Measurements from ENCODE around the gene PLEKHM2.

The PLEKHM2 gene

DNA sequence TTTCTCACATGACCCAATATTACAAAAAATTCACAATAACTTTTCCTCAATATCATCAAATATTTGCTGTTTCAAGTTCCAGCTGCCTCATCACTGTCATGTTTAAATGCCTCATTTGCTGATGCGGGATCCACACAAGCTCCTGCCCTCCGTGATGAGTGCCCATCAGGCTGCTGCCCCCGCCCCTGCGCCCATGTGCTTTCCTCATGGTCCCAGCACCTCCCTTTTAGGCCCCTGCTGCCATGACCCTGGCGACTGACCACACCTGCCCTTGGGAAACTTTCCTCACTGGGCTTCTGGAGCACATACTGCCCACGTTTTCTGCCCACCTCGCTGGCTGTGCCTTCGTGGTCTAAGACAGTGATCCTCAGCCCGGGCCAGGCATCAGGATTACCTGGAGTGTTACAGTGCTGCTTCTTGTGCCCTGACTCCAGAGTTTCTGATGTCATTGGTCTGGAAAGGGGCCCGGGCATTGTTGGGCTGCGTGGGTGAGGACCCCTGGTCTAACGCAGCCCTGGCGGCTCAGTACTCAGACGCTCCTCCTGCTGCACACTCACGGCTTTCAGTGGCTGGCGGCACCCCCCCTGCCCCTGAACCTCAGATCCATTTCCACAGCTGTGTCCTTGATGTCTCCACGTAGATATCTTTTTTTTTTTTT lies 20.5 kb downstream of the PLEKHM2 start:
- no peak for FAIRE-seq

DNA sequence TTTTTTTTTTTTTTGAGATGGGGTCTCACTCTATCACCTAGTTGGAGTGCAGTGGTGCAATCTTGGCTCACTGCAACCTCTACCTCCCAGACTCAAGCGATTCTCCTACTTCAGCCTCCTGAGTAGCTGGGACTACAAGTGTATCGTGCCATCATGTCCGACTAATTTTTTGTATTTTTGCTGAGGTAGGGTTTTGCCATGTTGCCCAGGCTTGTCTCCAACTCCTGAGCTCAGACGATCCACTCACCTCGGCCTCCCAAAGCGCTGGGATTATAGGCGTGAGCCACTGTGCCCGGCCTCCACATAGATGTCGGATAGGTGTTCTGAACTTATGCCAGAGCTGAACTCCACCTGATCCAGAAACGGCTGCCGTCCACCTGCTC lies 21.1 kb downstream of the PLEKHM2 start:
- FAIRE-seq: no peak

- FAIRE-seq: no peak
Observed at GRCh38 chr1:15706751-15707150, 22.6 kb downstream of the PLEKHM2 start.

DNA sequence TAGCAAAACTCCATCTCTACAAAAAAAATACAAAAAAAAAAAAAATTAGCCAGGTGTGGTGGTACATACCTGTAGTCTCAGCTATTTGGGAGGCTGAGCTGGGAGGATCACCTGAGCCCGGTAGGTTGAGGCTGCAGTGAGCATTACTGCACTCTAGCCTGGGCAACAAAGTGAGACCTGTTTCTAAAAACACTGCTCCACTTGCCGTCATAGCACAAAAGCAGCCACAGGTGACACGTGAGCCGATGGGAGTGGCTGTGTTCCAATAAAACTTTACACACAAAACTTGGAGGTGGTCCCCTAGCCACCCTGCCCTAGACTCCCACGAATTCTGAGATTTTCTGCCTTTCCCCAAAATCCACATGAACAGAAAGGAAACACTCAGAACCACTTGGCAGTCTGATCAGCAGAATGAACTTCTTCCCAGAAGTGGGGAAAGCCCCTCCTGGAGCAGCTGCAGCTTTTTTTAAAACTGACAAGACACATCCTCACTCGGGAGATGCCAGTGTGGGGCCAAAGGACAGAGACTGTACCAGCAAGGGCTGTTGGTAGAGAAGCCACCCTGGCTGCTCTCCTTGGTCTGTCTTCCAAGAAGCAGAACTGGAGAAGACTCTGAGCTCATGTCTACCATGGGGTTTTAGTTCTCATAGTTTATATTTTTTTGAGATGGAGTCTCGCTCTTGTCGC lies 23.3 kb downstream of the PLEKHM2 start:
- FAIRE-seq: no peak

DNA sequence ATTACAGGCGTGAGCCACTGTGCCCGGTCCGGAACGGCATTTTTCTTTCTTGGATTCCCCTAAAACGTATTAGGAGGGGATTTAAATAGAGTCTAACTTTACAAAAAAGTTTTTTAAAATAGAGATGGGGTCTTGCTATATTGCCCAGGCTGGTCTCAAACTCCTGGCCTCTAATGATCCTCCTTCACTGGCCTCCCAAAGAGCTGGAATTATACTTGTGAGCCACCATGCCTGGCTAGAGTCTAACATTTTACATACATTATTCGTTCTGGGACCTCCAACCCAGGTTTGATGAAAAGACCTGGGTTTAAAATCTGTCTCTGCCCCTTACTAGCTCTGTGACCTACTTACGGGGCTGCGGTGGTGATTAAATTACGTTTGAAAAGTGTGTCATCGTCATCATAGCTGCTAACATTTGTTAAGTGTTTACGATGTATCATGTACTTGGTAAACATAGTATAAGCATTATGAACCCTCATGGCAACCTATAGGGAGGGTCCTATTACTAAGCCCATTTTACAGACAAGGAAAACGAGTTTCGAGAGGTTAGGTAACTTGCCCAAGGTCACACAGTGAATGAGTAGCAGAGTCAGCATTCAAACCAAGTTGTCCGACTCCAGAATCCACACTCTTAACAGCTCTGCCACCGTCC lies 24.5 kb downstream of the PLEKHM2 start:
- no peak for FAIRE-seq

DNA sequence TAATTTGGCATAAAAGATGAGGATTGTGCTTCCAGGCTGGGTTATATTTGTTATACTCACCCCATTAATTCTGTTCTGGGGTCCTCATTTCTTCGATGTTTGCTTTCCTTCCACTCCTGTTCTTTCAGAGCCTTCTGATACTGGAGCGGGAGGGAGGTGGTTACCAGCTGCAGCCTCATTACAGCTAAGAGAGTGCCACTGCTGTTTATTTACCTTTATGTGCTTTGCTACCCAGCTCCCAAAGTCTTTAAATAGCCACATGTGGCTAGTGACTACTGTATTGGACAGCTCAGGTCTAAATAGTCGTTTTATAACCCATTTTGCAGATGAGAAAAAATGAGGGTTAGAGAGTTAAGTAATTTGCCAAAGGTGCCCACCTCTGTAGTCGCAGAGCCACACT lies 25.1 kb downstream of the PLEKHM2 start:
- no peak for FAIRE-seq

DNA sequence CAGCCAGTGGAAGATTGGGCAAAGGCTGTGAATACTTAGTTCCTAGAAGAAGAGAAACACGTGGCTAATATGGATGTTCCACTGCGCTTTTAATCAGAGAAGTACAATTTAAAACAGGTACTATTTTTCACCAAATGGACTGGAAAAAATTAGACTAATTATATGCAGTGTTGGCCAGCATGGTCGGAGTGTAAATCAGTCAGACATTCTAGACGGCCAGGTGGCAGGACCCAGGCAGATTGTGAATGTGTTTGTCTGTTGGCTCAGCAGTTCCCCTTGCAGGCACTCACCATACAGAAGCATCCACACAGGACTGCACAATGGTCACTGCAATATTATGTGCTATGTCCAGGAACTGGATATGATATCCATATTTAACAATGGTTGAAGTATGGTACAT lies 28.0 kb downstream of the PLEKHM2 start:
- FAIRE-seq: no peak

DNA sequence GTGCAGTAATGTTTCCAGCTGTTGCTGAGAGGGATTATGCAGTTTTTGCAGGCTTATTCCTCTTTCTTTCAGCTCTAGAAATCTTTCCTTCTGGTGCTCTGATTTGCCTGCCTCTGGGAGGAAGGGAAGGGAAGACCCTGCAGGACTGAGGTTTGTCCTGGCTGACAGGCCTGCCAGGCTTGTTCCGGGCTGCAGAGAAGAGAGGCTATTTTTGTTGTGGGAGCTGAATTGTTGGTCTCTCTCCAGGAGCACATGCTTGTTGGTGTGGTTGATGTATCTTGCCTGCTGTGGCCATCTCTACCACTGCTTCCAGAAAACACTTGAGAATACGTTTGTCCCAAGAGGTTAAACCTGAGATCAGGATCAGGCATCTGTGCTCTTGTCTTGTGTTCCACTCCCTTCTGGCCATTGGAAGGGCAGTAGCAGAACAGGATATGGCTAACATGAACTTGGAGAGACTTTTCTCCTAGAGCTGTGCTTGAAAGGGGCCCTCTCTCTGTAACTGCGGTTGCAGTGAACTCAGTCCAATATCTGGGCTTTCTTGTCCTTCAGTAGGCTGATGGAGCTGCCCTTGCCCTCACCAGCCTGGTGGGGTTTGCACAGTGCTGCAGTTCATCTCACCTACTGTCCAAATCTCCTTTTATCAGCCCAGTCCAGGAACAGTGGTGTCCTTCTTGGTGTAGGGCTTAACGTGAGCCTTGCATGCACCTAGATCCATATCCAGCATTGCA lies 30.5 kb downstream of the PLEKHM2 start:
- FAIRE-seq: no peak

- FAIRE-seq: no peak
Observed at GRCh38 chr1:15717418-15718125, 33.5 kb downstream of the PLEKHM2 start.

DNA sequence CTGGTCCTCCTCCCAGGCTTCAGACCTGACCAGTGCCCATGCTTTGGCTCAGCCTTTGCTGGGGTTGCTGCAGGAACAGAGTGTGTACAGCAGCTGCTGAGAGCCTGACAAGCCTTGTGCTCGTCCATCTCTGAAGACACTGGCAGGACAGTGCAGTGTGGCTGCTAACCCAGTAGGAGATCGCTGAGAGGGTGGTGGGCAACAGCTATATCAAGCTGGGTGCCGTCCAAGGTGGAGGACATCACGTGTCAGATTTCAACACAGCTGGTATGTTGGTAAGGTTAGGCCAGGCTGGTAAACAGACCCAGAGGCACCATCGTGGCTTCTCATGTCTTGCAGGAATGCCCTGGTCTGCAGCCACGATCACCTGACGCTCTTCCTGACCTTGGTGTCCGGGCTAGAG lies 34.1 kb downstream of the PLEKHM2 start:
- FAIRE-seq: no peak

GRCh38 chr1:15719381-15720120 lies 35.4 kb downstream of the PLEKHM2 start:
- no peak for FAIRE-seq

DNA sequence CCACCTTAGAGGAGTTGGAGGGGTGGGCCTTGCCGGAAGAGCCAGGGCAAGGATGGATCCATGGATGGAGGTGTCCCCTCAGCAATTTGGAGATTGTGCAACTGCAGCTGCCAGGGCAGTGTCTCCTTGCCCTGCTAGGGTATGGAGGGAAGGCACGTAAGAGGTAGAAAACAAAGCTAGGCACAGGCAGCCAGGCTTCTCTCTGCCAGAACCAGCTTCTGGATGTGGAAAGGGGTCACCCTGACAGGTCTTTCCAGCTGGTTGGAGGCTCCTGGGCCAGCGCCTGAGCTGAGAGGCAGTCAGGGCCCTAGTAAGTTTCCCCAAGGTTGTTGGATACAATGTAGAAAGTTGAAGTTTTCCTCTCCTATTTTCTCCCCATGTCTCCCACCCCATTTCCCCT lies 36.7 kb downstream of the PLEKHM2 start:
- FAIRE-seq: no peak

DNA sequence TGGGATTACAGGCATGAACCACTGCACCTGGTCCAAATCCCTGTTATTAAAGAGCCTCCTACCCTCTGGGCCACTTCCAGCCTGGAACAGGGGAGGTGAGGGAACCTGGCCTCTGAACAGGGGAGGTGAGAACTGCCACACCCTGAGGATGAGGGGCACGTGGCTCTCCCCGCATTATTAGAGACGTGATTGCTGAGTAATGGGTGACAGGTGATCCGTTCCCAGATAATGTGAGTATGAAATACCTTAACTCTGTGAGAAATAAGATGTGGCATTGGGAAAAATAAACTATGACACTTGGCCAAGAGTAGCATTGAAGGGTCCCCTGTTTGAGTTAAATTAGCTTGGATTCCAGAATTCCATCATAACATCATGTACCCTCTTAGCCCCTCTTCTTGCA lies 38.3 kb downstream of the PLEKHM2 start:
- FAIRE-seq: no peak

GRCh38 chr1:15722836-15723532 lies 38.9 kb downstream of the PLEKHM2 start:
- no peak for FAIRE-seq

- no peak for FAIRE-seq
Observed at GRCh38 chr1:15723631-15724246, 39.6 kb downstream of the PLEKHM2 start.

GRCh38 chr1:15724949-15725880 lies 41.1 kb downstream of the PLEKHM2 start:
- no peak for FAIRE-seq

- FAIRE-seq: no peak
Observed at GRCh38 chr1:15726508-15726907, 42.4 kb downstream of the PLEKHM2 start.

GRCh38 chr1:15727021-15727420 lies 42.9 kb downstream of the PLEKHM2 start:
- no peak for FAIRE-seq

GRCh38 chr1:15727424-15727823 lies 43.3 kb downstream of the PLEKHM2 start:
- no peak for FAIRE-seq

Data from endometrium (tissue), 2 donors.